Endometrial microvascular endothelial cells (primary cell): Measurements from ENCODE around the gene RBPJL. TPM values are rescaled to one million over a fixed set of nuclear protein-coding genes. Genes with fewer than 3 reads are reported as not detected.

Source experiments
- in situ Hi-C: cut with HindIII; loops from 2 replicates; pipeline ENCODE4 v1.10.0; 2017; ENCODE audit warnings: low sequenced_read_pairs, low pct_unique_long_range_greater_than_20kb; ENCODE audit errors: inconsistent ontology term
- total RNA-seq: library from RNA; depleted of rRNA; stranded (reverse); fragments of >200 nt; gene quantifications from one replicate; pipeline ENCODE4 v1.2.3, GENCODE V29; 2015; ENCODE audit errors: inconsistent ontology term

The RBPJL gene
- not detected for total RNA-seq

GRCh38 chr20:45306431-45306982 lies at the start of gene RBPJL:
Gene RBPJL, plus strand, starts transcription at chr20:45306840. Its CDS starts 83 bp downstream, at chr20:45306923.
- in situ Hi-C loops, result no loop called here

DNA sequence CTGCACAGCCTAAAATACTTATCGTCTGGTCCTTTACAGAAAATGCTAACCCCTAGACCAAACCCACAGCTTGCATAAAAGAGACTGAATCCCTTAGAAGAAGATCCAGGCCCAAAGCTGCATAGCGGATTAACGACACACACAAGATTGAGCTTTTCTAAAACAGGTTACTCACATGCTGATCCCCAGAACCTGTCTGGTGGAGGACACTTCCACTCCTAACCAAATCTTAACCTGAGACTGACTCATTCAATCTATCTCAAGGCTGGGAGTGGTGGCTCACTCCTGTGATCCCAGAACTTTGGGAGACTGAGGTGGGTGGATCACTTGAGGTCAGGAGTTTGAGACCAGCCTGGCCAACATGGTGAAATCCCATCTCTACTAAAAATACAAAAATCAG lies 49.5 kb upstream of the RBPJL start:
- in situ Hi-C loops, result no loop called here

- in situ Hi-C loops, result no loop called here
Observed at GRCh38 chr20:45257711-45258110, 48.9 kb upstream of the RBPJL start.

GRCh38 chr20:45258259-45258658 lies 48.4 kb upstream of the RBPJL start:
- in situ Hi-C loops, result no loop called here

DNA sequence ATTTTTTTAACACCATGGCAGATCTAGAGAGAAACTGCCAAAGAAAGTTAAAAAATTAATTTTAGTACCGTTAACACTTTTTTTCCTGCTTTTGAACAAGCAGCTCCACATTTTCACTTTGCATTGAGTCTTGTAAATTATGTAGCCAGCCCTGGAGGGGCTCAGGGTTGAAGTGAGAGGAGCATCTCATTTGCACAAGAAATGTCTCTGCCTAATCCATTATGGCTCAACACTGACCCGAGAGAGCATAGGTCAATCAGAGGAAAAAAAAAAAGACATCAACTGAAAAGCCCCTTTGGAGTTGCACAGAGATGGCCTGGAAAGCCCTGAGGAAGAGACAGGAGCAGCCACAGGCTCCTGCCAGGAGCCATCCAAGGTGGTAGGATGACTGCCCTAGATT lies 48.0 kb upstream of the RBPJL start:
- in situ Hi-C loops, result no loop called here

GRCh38 chr20:45263556-45264266 lies 42.9 kb upstream of the RBPJL start:
- in situ Hi-C loops, result no loop called here

GRCh38 chr20:45266977-45267376 lies 39.7 kb upstream of the RBPJL start:
- in situ Hi-C loops, result no loop called here

- in situ Hi-C loops, result no loop called here
Observed at GRCh38 chr20:45268531-45268930, 38.1 kb upstream of the RBPJL start.

GRCh38 chr20:45269056-45269455 lies 37.6 kb upstream of the RBPJL start:
- in situ Hi-C loops, result no loop called here

- in situ Hi-C loops, result no loop called here
Observed at GRCh38 chr20:45269754-45270270, 36.8 kb upstream of the RBPJL start.

- in situ Hi-C loops, result loop anchor here (25.0 kb wide), 1 partner anchor 188 kb away; no protein-coding TSS in a partner anchor
Observed at GRCh38 chr20:45275338-45275737, 31.3 kb upstream of the RBPJL start.

- in situ Hi-C loops, result loop anchor here (25.0 kb wide), 1 partner anchor 193 kb away; no protein-coding TSS in a partner anchor
Observed at GRCh38 chr20:45279992-45280391, 26.6 kb upstream of the RBPJL start.

GRCh38 chr20:45282700-45283550 lies 23.7 kb upstream of the RBPJL start:
- in situ Hi-C loops, result loop anchor here (25.0 kb wide), 1 partner anchor 196 kb away; no protein-coding TSS in a partner anchor

DNA sequence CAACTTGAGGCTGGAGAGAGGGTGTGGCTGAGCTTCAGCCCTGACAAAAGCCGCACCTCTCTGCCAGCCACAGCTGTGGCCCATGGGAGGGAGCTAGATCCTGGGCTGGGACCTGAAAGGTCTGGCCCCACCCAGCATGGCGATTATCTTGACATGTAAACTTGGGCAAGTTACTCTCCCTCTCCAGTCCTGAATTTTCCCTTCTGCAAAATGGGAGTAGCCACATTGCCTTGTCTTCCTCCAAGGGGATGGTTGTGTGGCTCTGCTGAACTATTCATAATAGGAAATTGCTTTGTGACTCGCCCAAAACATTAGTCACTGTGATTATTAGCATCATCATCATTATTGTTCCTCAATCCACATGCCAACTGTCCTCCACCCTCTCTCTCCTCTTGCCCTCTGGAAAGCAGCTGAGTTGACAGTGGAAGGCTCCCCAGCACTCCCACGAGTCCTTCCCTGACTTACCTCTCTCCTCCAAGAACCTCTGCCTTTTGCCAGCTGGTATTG lies 23.0 kb upstream of the RBPJL start:
- in situ Hi-C loops, result loop anchor here (25.0 kb wide), 1 partner anchor 196 kb away; no protein-coding TSS in a partner anchor

DNA sequence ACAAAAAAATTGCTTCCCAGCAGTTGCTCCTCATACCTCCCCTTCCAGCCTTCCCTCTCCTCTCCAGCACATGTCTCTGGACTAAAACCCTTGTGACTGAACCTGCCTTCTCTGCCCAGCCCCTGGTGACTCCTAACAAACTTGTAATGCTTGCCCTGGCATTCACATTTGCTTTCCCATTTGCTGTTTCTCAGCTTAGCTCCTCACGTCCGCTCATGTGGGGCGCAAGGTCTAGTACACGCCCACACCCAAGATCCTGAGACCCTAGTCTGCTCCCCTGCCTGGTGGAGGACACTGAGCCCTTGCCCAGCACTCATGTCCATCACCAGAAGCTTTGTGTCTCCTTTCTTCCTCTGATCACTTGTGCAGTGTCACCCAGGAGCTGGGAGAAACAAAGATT lies 18.3 kb upstream of the RBPJL start:
- in situ Hi-C loops, result loop anchor here (25.0 kb wide), 1 partner anchor 201 kb away; no protein-coding TSS in a partner anchor

DNA sequence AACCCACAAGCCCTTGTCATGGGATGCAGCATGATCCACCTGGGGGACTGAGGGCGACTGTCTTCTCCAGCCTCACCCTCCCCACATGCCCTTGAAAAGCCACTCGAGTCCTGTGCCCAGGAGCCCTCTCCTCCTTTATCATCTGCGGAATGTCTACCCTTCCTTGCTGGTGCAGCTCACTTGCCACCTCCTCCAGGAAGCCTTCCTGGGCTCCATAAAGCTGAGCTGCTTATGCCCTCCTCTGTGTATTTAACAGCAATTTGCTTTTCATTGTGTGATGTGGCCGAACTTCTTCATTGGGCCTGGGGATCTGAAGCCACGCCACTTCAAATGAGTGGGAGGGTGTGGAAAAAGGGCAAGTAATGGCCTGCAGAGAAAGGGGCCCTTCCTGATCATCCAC lies 17.8 kb upstream of the RBPJL start:
- in situ Hi-C loops, result loop anchor here (25.0 kb wide), 1 partner anchor 202 kb away; no protein-coding TSS in a partner anchor

DNA sequence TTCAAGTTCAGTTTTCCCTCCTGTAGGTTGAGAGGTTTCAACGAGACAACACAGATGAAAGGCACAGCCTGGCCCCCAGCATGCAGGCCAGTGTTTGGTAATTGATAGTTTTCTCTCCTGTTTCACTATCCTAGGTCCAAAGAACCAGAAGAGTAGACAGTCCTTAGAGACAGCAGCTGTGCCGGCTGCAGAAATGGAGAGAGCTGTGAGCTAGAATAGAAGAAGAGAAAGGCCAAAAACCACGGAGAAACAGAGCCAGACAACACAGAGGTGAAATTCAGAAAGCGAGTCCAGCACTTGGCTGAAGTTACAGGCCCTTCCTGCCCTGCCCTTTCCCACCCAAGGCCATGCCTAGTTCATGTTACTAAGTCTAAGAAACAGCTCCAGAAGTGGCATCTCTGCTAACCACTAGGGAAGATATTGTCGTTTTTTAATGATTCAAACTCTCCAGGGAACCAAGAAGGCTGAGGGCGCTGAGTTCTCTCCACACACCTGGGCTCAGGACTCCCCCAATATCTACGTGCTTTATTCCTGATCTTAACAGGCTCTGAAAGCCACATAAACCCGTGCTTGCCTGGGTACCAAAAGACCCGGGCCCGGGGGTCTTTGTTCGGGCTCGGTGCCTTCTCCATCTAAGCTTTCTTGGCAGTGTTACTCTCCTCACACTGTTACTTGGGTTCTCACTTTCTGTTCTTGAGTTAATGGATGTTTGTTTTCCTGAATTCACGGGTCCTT lies 16.5 kb upstream of the RBPJL start:
- in situ Hi-C loops, result loop anchor here (25.0 kb wide), 1 partner anchor 203 kb away; no protein-coding TSS in a partner anchor

DNA sequence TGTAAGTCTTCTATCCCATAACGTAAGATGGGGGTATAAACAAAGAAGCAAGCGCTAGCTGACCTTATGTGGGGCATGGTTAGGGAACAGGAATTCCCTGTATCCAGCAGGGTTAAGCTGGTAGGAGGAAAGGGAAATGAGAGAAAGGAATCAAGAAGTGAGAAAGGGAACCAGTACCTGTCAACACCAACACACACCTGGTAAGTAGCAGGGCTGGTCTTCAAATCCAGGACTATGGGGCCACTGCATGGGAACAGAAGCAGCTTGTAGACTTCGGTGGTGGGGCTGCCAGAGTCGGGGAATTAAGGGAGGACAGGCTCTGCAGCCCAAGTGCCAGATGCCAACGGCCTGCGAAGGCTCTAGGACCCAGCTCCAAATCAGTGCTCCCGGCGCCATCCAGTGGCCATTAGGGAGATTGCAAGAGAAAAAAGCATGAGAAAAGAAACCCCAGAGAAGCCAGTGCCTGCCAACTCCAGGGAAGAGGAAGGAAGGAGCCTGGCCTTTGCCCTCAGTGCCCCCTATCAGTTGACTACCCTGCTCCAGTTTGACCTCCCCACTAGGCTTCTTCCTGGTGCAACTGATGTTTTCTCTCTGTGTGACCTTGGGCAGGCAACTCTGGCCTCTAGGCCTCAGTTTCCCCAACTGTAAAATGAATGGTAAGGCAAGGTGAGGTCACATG lies 15.8 kb upstream of the RBPJL start:
- in situ Hi-C loops, result loop anchor here (25.0 kb wide), 1 partner anchor 204 kb away; no protein-coding TSS in a partner anchor
